ENCODE measurements around the gene MACF1.
"Not testable (repeated sequence)": the region's sequence is repeated elsewhere in the genome, so short reads cannot be mapped to it uniquely, and the experiment has no call there.

Gene MACF1

GRCh38 chr1:39524171-39524570 is 319.7 kb downstream of the MACF1 start:
- DNase-seq, result no peak

DNA sequence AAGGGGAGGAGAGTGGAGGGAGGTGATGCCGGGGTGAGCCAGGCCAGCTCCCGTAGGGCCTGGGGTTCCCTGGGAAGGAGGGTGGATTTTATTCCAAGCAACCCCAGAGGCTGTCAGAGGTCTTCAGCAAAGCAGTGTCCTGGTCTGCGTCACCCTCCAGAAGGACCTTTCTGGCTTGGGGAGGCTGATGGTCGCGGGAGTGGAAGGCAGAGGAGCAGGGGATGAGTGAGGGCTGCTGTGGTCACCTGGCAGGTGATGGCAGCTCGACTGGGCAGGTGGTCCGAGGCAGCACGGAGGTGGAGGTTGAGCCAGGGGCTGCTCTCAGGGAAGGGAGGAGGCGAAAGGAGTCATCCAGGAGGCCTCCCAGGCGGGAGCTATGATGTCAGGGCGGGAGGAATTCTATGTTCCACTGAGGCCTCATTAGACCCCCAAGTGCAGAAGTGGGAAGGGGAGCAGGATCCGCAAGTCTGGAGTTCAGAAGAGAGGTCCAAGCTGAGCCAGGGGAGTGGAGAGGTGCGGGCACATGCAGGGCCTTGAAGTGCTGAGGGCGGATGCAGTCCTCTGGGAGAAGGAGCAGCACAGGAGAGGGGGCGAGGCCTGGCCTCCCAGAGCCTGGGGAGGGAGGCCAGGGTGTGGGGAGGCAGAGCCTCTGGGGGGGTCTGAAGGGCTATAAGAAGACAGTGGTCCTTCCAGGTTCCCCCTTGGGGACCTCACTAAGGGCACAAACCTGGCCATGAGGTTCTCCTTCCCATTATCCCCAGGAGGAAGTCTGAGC is 320.3 kb downstream of the MACF1 start:
- DNase-seq, result no peak

- DNase-seq, result no peak
These were observed 321.1 kb downstream of the MACF1 start for GRCh38 chr1:39525366-39526165.

DNA sequence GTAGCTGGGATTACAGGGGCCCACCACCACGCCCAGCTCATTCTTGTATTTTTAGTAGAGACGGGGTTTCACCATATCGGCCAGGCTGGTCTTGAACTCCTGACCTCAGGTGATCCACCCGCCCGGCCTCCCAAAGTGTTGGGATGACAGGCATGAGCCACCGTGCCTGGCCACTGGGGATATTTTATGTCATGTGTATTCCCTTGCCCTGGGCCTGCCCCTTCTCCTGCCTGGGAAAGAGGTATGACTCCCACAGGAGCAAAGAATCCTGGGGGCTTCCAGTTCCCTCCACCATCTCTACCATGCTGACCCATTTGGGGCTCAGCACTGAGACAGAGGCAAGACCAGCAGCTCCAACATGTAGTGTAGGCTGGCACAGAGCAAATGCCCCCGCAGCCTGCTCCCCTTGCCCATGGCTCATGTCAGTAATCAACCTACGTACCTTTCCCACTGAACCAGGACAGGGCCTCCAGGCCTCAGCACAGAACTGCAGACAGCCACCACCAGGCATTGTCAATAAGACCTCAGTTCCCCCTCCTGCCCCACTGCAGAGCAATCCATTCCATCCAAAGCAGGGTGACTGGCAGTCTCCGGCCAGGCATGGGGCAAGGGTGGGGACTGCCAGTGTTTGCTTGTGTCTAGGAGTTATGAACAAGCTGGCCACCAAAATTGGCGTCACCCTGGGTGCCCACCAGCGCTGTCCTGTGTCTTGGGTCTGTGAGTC is 322.1 kb downstream of the MACF1 start:
- DNase-seq, result no peak

- DNase-seq, result not testable (repeated sequence)
These were observed 322.7 kb downstream of the MACF1 start for GRCh38 chr1:39527190-39527579.

DNA sequence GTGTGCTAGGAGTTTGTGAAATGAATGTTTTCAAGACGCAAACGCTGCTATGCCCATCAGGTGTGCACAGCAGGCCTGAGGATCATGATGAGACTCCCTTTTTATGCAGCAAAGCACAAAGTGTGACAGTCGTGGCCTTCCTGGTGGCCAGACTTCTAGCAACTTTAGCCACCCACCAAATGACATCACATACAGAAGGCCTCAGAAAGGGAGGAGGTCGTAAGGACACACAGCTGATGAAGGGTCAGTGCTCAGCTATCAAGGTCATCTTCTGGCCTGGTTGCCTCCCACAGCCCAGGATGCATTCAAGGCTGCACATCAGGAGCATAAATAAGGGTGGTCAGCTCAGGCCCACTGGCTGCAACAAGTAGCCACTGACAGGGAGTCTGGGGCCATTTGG is 323.6 kb downstream of the MACF1 start:
- no peak for DNase-seq

DNA sequence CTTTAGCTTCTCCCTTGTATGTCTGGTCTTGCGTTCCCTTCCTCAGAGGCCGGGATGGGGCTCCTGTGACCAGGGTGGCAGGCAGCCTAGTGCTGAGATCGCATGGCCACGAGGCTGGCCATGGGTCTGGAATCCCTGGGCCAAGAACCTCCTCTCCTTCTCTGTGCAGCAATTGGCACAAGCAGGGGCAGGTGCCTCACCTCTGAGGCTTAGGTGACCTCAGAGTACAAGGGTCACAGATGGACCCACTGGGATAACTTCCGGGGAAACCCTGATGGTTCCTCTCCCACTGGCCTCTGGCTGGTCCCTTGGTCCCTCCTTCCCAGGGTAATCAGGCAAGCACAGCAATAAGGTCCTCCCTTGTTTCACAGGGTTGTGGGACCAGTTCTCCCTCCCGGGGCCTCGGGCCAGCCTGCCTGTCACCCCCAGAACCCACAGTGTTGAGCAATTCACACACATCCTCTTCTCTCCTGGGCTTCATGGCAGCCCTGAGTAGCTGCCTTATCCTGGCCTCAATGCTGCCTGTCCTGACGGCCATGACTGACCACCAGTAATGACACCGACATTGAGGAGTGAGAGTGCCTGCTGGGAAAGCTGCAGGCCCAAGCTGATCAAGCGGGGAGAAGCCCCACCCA is 325.5 kb downstream of the MACF1 start:
- no peak for DNase-seq

GRCh38 chr1:39531526-39531925 is 327.0 kb downstream of the MACF1 start:
- DNase-seq, result no peak

DNA sequence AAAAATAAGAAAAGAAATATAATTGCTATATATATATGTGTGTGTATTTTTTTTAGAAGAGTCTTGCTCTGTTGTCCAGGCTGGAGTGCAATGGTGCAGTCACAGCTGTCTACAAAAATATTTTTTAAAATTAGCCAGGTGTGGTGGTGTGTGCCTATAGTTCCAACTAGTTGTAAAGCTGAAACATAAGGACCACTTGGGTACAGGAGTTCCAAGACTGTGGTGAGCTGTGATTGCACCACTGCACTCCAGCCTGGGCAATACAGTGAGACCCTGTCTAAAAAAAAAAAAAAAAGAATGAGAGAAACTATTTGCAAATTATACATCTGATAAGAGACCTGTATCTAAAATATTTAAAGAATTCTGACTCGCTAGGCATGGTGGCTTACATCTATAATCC is 328.9 kb downstream of the MACF1 start:
- DNase-seq, result no peak

Data from bone marrow (tissue), 2 donors.